IPS-NIHi7 (cell line): ENCODE data around the gene SAPCD2.
A peak's percentile ranks its signal among the peaks of the same experiment; 100 is the strongest.
"Not testable (repeated sequence)": the region's sequence is repeated elsewhere in the genome, so short reads cannot be mapped to it uniquely, and the experiment has no call there.

Experiments used
- DNase-seq: peaks from one replicate; pipeline ENCODE4 v3.0.0; 2012; ENCODE audit warnings: mixed read lengths; ENCODE audit errors: extremely low spot score

SAPCD2 gene

GRCh38 chr9:137064880-137065164 lies 5.5 kb downstream of the SAPCD2 start:
- DNase-seq, result no peak

- peak; percentile 76 for DNase-seq
Observed at GRCh38 chr9:137064027-137064879, 6.1 kb downstream of the SAPCD2 start.

- DNase-seq, result no peak
Observed at GRCh38 chr9:137063311-137064026, 6.9 kb downstream of the SAPCD2 start.

- DNase-seq, result not testable (repeated sequence)
Observed at GRCh38 chr9:137062798-137063197, 7.6 kb downstream of the SAPCD2 start.

- no peak for DNase-seq
Observed at GRCh38 chr9:137062384-137062783, 8.0 kb downstream of the SAPCD2 start.

- DNase-seq, result no peak
Observed at GRCh38 chr9:137058521-137059234, 11.7 kb downstream of the SAPCD2 start.

- DNase-seq, result no peak
Observed at GRCh38 chr9:137057545-137057944, 12.8 kb downstream of the SAPCD2 start.

- DNase-seq, result no peak
Observed at GRCh38 chr9:137056739-137057415, 13.5 kb downstream of the SAPCD2 start.

- DNase-seq, result no peak
Observed at GRCh38 chr9:137055385-137056364, 14.7 kb downstream of the SAPCD2 start.

GRCh38 chr9:137054932-137055384 lies 15.4 kb downstream of the SAPCD2 start:
- no peak for DNase-seq

GRCh38 chr9:137053944-137054931 lies 16.1 kb downstream of the SAPCD2 start, which contains the start of gene ENTPD2:
Gene ENTPD2, minus strand, starts transcription at chr9:137054061. Its CDS starts 64 bp downstream, at chr9:137053997.
- peak; percentile 74 for DNase-seq

- DNase-seq, result no peak
Observed at GRCh38 chr9:137052998-137053943, 17.1 kb downstream of the SAPCD2 start.

GRCh38 chr9:137052293-137052692 lies 18.1 kb downstream of the SAPCD2 start:
- no peak for DNase-seq

GRCh38 chr9:137051145-137051724 lies 19.1 kb downstream of the SAPCD2 start:
- no peak for DNase-seq

- DNase-seq, result no peak
Observed at GRCh38 chr9:137050570-137050969, 19.8 kb downstream of the SAPCD2 start.

- peak; percentile 80 for DNase-seq
Observed at GRCh38 chr9:137049544-137050449, 20.6 kb downstream of the SAPCD2 start.
